WTC11 (cell line): Measurements from ENCODE around the gene EML6. TPM values are rescaled to one million over a fixed set of nuclear protein-coding genes. Genes with fewer than 3 reads are reported as not detected.

Experiments used
- ATAC-seq: fragments of 200-7000 bp; cut with Tn5 transposase; 2 replicates; pipeline ENCODE4 v1.10.0; 2021; ENCODE audit warnings: mild to moderate bottlenecking, moderate library complexity
- CTCF ChIA-PET: fragments of 300-600 bp; sonication (Branson Sonifier 250); formaldehyde crosslinking; loops from one replicate; lab custom pipeline; 2021; ENCODE audit warnings: antibody characterized with exemption; lab: Charles Lee
- POLR2A ChIA-PET: fragments of 350-600 bp; sonication (Branson Sonifier 250); formaldehyde crosslinking; loops from one replicate; lab custom pipeline; 2021; ENCODE audit warnings: antibody characterized with exemption; lab: Charles Lee
- DNase-seq: peaks from one replicate; pipeline ENCODE4 v3.0.0; 2021; ENCODE audit warnings: low spot score
- H3K27ac Mint-ChIP-seq: 2 replicates; pipeline ENCODE4 v1.8.0; 2021; ENCODE audit warnings: mixed read lengths
- H3K27me3 Mint-ChIP-seq: 2 replicates; pipeline ENCODE4 v1.8.0; 2021; ENCODE audit warnings: low read depth, mild to moderate bottlenecking, moderate library complexity, mixed read lengths
- H3K36me3 Mint-ChIP-seq: 2 replicates; pipeline ENCODE4 v1.8.0; 2021; ENCODE audit warnings: mixed read lengths
- H3K4me1 Mint-ChIP-seq: 2 replicates; pipeline ENCODE4 v1.8.0; 2022; ENCODE audit warnings: mixed read lengths
- H3K4me3 Mint-ChIP-seq: 2 replicates; pipeline ENCODE4 v1.8.0; 2021; ENCODE audit warnings: mild to moderate bottlenecking, moderate library complexity, mixed read lengths
- H3K9me3 Mint-ChIP-seq: 2 replicates; pipeline ENCODE4 v1.8.0; 2021; ENCODE audit warnings: mixed read lengths
- CBFB ChIP-seq: sonication (generic); formaldehyde crosslinking; IDR thresholded peaks from 2 replicates; pipeline ENCODE4 v1.8.1; 2022; ENCODE audit warnings: mild to moderate bottlenecking, low read depth, missing genetic modification reagents
- CREM ChIP-seq: sonication (generic); formaldehyde crosslinking; IDR thresholded peaks from 2 replicates; pipeline ENCODE4 v1.8.1; 2022; ENCODE audit warnings: mild to moderate bottlenecking, missing genetic modification reagents, moderate library complexity
- ELF4 ChIP-seq: sonication (generic); formaldehyde crosslinking; IDR thresholded peaks from 2 replicates; pipeline ENCODE4 v1.8.1; 2022; ENCODE audit warnings: low read depth, mild to moderate bottlenecking, moderate library complexity, missing genetic modification reagents
- IRF2 ChIP-seq: sonication (generic); formaldehyde crosslinking; IDR thresholded peaks from 2 replicates; pipeline ENCODE4 v1.8.0; 2022; ENCODE audit warnings: low read depth, missing genetic modification reagents, borderline replicate concordance
- MXD4 ChIP-seq: fragments of 250-450 bp; sonication (Bioruptor Pico); IDR thresholded peaks from 2 replicates; pipeline ENCODE4 v1.8.0; 2021; ENCODE audit warnings: mild to moderate bottlenecking, moderate library complexity, borderline replicate concordance
- NFATC4 ChIP-seq: fragments of 250-450 bp; sonication (Bioruptor Pico); IDR thresholded peaks from 2 replicates; pipeline ENCODE4 v1.9.0; 2021; ENCODE audit warnings: mild to moderate bottlenecking
- NR2C2 ChIP-seq: sonication (generic); formaldehyde crosslinking; IDR thresholded peaks from 2 replicates; pipeline ENCODE4 v1.8.0; 2022; ENCODE audit warnings: mild to moderate bottlenecking, missing genetic modification reagents
- RORB ChIP-seq: fragments of 250-450 bp; sonication (Bioruptor Pico); IDR thresholded peaks from 2 replicates; pipeline ENCODE4 v1.9.0; 2021; ENCODE audit warnings: mild to moderate bottlenecking
- SOX15 ChIP-seq: fragments of 250-450 bp; sonication (Bioruptor Pico); IDR thresholded peaks from 2 replicates; pipeline ENCODE4 v1.9.0; 2021; ENCODE audit warnings: mild to moderate bottlenecking
- SP1 ChIP-seq: sonication (generic); formaldehyde crosslinking; conservative IDR thresholded peaks from 2 replicates; pipeline ENCODE4 v1.8.1; 2022; ENCODE audit warnings: missing genetic modification reagents
- ZBTB21 ChIP-seq: sonication (generic); formaldehyde crosslinking; IDR thresholded peaks from 2 replicates; pipeline ENCODE4 v1.8.1; 2023; ENCODE audit warnings: mild to moderate bottlenecking, missing genetic modification reagents, borderline replicate concordance
- ZNF416 ChIP-seq: fragments of 250-450 bp; sonication (Bioruptor Pico); IDR thresholded peaks from 2 replicates; pipeline ENCODE4 v1.9.0; 2021; ENCODE audit warnings: mild to moderate bottlenecking, inconsistent platforms
- ZNF423 ChIP-seq: fragments of 250-450 bp; sonication (Bioruptor Pico); IDR thresholded peaks from 2 replicates; pipeline ENCODE4 v2.1.2; 2022; ENCODE audit warnings: mild to moderate bottlenecking, moderate library complexity
- total RNA-seq: library from RNA; stranded (reverse); gene quantifications from 3 replicates; pipeline ENCODE4 v1.2.3, GENCODE V29; 2021
- TF ChIP-seq, protein P1 (sequence below): sonication (generic); formaldehyde crosslinking; IDR thresholded peaks from 2 replicates; pipeline ENCODE4 v1.8.1; 2023; ENCODE audit warnings: mild to moderate bottlenecking, missing genetic modification reagents, moderate library complexity
- TF ChIP-seq, protein P2 (sequence below): fragments of 250-450 bp; sonication (Bioruptor Pico); conservative IDR thresholded peaks from 2 replicates; pipeline ENCODE4 v1.9.0; 2021; ENCODE audit warnings: mild to moderate bottlenecking
- TF ChIP-seq, protein P3 (sequence below): sonication (generic); formaldehyde crosslinking; IDR thresholded peaks from 2 replicates; pipeline ENCODE4 v1.8.0; 2022; ENCODE audit warnings: mild to moderate bottlenecking, missing genetic modification reagents
- TF ChIP-seq, protein P4 (sequence below): fragments of 250-450 bp; sonication (Bioruptor Pico); IDR thresholded peaks from 2 replicates; pipeline ENCODE4 v1.9.0; 2021; ENCODE audit warnings: moderate library complexity, mild to moderate bottlenecking, inconsistent platforms, borderline replicate concordance
- TF ChIP-seq, protein P5 (sequence below): sonication (generic); formaldehyde crosslinking; IDR thresholded peaks from 2 replicates; pipeline ENCODE4 v1.8.1; 2023; ENCODE audit warnings: mild to moderate bottlenecking, moderate library complexity, missing genetic modification reagents
- TF ChIP-seq, protein P6 (sequence below): sonication (generic); formaldehyde crosslinking; IDR thresholded peaks from 2 replicates; pipeline ENCODE4 v1.8.0; 2022; ENCODE audit warnings: missing genetic modification reagents

EML6 gene
- total RNA-seq, 1 experiment from 2014 or later, result 2.1 TPM

DNA sequence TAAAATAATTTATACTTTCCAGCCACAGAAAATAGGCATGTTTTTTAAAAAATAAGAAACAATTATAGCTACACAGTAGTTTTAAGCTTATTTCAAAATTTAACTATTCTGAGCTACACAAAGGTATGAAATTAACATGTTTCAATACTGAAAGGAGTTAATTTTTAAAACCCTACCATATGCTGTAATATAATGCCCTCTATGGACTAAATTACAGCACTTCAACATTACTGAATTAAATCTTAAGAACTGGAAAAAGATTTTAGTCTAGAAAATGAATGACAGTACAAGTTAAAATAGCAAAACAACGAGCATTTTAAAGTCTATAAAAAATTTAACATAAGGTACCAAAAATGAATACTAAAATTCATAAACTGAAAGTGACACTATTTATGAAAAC lies 290.5 kb downstream of the EML6 start:
- no peak for ATAC-seq
- POLR2A ChIA-PET, result no interaction called here
- peaks cover 73% of the 10 kb centered on the region for H3K4me1 Mint-ChIP-seq

DNA sequence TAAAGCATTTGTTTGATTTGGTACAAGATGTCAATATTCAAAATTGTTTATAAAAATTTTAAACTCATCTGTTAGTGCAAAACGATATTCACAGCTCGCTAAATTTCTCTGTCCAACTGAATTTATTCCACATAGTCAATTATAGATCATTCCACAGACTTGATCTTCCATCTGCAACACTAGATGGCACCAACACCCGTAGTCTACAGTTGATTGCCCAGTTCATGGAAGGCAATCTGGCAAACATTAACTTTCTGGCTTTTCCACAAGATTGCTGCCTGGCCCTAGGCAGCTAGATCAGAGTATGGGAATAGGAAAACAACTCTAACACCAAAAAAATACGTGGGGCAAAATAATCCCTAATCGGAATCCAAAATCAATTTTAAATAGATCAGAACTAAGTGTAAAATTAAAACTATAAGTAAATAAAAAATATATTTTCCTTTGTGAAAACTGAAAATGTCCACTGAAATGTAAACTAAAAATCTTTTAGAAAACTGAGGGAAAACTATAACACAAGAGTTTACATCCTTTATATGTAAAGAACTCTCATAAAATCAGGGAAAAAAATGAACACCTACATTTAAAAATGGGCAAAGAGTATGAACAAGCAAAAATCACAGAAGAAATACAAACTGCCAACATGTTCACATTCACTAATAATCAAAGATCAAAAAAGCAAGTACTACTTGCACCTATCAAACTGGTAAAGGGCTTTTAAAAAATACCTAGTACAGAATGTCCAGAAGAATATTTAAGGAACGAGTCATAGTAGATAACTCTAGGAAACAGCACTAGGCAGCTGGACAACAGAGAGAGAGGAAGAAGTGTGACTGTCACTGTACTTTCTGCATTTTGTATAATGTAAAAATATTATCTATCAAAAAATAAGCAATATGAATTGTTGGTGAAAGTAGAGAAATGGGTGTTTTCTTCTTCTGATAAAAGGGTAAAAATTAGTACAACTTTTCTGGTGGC lies 291.8 kb downstream of the EML6 start:
- Mint-ChIP-seq H3K9me3 (no peaks in the 10 kb centered on the region), H3K4me1 (peaks cover 76% of the 10 kb centered on the region), H3K27ac (peak overlapping the region; percentile 88), H3K27me3 (no peaks in the 10 kb centered on the region), H3K36me3 (no peaks in the 10 kb centered on the region), H3K4me3 (no peak overlapping the region)
- ChIA-PET CTCF (interaction anchor here (0.6 to 2.3 kb wide), 5 partner anchors 55 to 209 kb away, joined by 3 to 8 read pairs (median 6); no protein-coding TSS in a partner anchor), POLR2A (no interaction called here)
- TF ChIP-seq ZNF416, result no peak
- TF ChIP-seq IRF2 (CRISPR knock-in tag), result no peak
- no peak for TF ChIP-seq NR2C2 (CRISPR knock-in tag)
- TF ChIP-seq MXD4 (CRISPR knock-in tag), result no peak
- TF ChIP-seq, protein P1, sequence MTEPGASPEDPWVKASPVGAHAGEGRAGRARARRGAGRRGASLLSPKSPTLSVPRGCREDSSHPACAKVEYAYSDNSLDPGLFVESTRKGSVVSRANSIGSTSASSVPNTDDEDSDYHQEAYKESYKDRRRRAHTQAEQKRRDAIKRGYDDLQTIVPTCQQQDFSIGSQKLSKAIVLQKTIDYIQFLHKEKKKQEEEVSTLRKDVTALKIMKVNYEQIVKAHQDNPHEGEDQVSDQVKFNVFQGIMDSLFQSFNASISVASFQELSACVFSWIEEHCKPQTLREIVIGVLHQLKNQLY, result no peak
- TF ChIP-seq, protein P2, sequence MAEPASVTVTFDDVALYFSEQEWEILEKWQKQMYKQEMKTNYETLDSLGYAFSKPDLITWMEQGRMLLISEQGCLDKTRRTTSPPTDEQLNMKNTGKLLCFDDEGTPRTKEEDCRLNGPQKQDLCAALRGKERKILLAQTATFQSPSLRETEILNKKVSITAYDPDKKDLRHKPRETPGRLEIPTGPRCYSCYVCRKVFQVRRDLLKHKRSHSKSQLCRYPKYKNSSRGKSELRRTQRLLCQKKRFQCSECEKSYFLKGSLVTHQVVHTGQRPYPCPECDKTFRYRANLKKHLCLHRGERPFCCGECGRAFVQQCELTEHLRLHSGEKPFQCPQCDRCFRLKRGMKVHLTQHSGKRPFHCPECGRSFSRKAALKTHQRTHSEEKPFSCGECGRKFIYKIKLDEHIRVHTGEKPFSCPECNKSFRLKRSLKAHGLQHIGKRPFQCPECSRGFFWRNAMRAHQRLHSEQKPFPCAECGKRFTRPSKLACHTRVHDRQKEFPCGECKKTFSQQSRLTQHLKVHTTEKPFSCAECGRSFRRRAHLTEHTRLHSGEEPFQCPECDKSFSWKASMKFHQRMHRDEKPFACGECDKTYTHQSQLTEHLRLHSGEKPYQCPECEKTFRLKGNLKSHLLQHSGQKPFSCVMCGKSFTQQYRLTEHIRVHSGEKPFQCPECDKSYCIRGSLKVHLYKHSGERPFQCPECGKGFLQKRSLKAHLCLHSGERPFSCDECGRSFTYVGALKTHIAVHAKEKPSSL (CRISPR knock-in tag), result no peak
- TF ChIP-seq SOX15, result no peak
- TF ChIP-seq NFATC4 (CRISPR knock-in tag), result no peak
- TF ChIP-seq, protein P3, sequence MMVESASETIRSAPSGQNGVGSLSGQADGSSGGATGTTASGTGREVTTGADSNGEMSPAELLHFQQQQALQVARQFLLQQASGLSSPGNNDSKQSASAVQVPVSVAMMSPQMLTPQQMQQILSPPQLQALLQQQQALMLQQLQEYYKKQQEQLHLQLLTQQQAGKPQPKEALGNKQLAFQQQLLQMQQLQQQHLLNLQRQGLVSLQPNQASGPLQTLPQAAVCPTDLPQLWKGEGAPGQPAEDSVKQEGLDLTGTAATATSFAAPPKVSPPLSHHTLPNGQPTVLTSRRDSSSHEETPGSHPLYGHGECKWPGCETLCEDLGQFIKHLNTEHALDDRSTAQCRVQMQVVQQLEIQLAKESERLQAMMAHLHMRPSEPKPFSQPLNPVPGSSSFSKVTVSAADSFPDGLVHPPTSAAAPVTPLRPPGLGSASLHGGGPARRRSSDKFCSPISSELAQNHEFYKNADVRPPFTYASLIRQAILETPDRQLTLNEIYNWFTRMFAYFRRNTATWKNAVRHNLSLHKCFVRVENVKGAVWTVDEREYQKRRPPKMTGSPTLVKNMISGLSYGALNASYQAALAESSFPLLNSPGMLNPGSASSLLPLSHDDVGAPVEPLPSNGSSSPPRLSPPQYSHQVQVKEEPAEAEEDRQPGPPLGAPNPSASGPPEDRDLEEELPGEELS, result no peak
- no peak for TF ChIP-seq RORB
- TF ChIP-seq, protein P4, sequence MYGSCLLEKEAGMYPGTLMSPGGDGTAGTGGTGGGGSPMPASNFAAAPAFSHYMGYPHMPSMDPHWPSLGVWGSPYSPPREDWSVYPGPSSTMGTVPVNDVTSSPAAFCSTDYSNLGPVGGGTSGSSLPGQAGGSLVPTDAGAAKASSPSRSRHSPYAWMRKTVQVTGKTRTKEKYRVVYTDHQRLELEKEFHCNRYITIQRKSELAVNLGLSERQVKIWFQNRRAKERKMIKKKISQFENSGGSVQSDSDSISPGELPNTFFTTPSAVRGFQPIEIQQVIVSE (CRISPR knock-in tag), result no peak
- TF ChIP-seq ELF4, result no peak
- TF ChIP-seq, protein P5, sequence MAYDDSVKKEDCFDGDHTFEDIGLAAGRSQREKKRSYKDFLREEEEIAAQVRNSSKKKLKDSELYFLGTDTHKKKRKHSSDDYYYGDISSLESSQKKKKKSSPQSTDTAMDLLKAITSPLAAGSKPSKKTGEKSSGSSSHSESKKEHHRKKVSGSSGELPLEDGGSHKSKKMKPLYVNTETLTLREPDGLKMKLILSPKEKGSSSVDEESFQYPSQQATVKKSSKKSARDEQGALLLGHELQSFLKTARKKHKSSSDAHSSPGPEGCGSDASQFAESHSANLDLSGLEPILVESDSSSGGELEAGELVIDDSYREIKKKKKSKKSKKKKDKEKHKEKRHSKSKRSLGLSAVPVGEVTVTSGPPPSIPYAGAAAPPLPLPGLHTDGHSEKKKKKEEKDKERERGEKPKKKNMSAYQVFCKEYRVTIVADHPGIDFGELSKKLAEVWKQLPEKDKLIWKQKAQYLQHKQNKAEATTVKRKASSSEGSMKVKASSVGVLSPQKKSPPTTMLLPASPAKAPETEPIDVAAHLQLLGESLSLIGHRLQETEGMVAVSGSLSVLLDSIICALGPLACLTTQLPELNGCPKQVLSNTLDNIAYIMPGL, result no peak
- no peak for TF ChIP-seq SP1 (CRISPR knock-in tag)
- TF ChIP-seq CREM (CRISPR knock-in tag), result no peak
- no peak for TF ChIP-seq ZBTB21 (CRISPR knock-in tag)
- no peak for TF ChIP-seq CBFB (CRISPR knock-in tag)
- TF ChIP-seq ZNF423 (CRISPR knock-in tag), result no peak
- ATAC-seq (peak; percentile 88), DNase-seq (peak; percentile 21)

More for the DNA sequence above, 290.5 kb downstream of the EML6 start:
- DNase-seq, result no peak
- CTCF ChIA-PET, result interaction anchor here (0.8 to 2.3 kb wide), 6 partner anchors 11 to 349 kb away, joined by 3 to 8 read pairs (median 4); no protein-coding TSS in a partner anchor
- Mint-ChIP-seq H3K27me3 (no peaks in the 10 kb centered on the region), H3K4me3 (no peak overlapping the region), H3K27ac (no peak overlapping the region), H3K9me3 (no peaks in the 10 kb centered on the region), H3K36me3 (no peaks in the 10 kb centered on the region)
- TF ChIP-seq, protein P6, sequence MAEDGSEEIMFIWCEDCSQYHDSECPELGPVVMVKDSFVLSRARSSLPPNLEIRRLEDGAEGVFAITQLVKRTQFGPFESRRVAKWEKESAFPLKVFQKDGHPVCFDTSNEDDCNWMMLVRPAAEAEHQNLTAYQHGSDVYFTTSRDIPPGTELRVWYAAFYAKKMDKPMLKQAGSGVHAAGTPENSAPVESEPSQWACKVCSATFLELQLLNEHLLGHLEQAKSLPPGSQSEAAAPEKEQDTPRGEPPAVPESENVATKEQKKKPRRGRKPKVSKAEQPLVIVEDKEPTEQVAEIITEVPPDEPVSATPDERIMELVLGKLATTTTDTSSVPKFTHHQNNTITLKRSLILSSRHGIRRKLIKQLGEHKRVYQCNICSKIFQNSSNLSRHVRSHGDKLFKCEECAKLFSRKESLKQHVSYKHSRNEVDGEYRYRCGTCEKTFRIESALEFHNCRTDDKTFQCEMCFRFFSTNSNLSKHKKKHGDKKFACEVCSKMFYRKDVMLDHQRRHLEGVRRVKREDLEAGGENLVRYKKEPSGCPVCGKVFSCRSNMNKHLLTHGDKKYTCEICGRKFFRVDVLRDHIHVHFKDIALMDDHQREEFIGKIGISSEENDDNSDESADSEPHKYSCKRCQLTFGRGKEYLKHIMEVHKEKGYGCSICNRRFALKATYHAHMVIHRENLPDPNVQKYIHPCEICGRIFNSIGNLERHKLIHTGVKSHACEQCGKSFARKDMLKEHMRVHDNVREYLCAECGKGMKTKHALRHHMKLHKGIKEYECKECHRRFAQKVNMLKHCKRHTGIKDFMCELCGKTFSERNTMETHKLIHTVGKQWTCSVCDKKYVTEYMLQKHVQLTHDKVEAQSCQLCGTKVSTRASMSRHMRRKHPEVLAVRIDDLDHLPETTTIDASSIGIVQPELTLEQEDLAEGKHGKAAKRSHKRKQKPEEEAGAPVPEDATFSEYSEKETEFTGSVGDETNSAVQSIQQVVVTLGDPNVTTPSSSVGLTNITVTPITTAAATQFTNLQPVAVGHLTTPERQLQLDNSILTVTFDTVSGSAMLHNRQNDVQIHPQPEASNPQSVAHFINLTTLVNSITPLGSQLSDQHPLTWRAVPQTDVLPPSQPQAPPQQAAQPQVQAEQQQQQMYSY (CRISPR knock-in tag), result no peak
